GM19035 (cell line): Measurements from ENCODE around the gene MTCH2.

Experiments
- ATAC-seq: cut with Tn5 transposase; IDR thresholded peaks from one replicate; pipeline ENCODE4 v1.9.1; 2021; ENCODE audit not compliant: unreplicated experiment

The MTCH2 gene

GRCh38 chr11:47591764-47592163 is 50.6 kb downstream of the MTCH2 start:
- no peak for ATAC-seq

- no peak for ATAC-seq
Measured at GRCh38 chr11:47589977-47590861, 52.1 kb downstream of the MTCH2 start.

GRCh38 chr11:47589584-47589976 is 52.8 kb downstream of the MTCH2 start:
- no peak for ATAC-seq

GRCh38 chr11:47589118-47589517 is 53.2 kb downstream of the MTCH2 start:
- no peak for ATAC-seq

- ATAC-seq = no peak
Measured at GRCh38 chr11:47587723-47588326, 54.5 kb downstream of the MTCH2 start.

GRCh38 chr11:47587039-47587716 is 55.2 kb downstream of the MTCH2 start:
- no peak for ATAC-seq

GRCh38 chr11:47586098-47586855 is 56.1 kb downstream of the MTCH2 start, which contains the start of gene FAM180B:
TSS of gene FAM180B (plus strand) at chr11:47586678. CDS start at chr11:47586769, 91 bp downstream.
- ATAC-seq = no peak

GRCh38 chr11:47583844-47584243 is 58.5 kb downstream of the MTCH2 start:
- ATAC-seq = no peak

GRCh38 chr11:47578524-47579494 is 63.5 kb downstream of the MTCH2 start, which contains the start of the genes KBTBD4 and NDUFS3:
TSS of gene KBTBD4 (minus strand) at chr11:47578970. CDS start at chr11:47578951, 19 bp downstream.
TSS of gene NDUFS3 (plus strand) at chr11:47579074. CDS start at chr11:47579092, 18 bp downstream.
- peak; percentile 95 for ATAC-seq

GRCh38 chr11:47577460-47578041 is 64.8 kb downstream of the MTCH2 start:
- no peak for ATAC-seq

GRCh38 chr11:47573321-47573720 is 69.0 kb downstream of the MTCH2 start:
- ATAC-seq = no peak

GRCh38 chr11:47572715-47573255 is 69.6 kb downstream of the MTCH2 start:
- ATAC-seq = no peak

- ATAC-seq = no peak
Measured at GRCh38 chr11:47571895-47572294, 70.5 kb downstream of the MTCH2 start.

- no peak for ATAC-seq
Measured at GRCh38 chr11:47571357-47571729, 71.0 kb downstream of the MTCH2 start.

- no peak for ATAC-seq
Measured at GRCh38 chr11:47570651-47571356, 71.6 kb downstream of the MTCH2 start.

GRCh38 chr11:47569646-47570045 is 72.7 kb downstream of the MTCH2 start:
- no peak for ATAC-seq
